GM19351 (cell line): Measurements from ENCODE around the gene SLC35A4.
"Not testable (repeated sequence)": the region's sequence is repeated elsewhere in the genome, so short reads cannot be mapped to it uniquely, and the experiment has no call there.

Source experiments
- ATAC-seq: cut with Tn5 transposase; IDR thresholded peaks from one replicate; pipeline ENCODE4 v1.9.1; 2021; ENCODE audit warnings: mild to moderate bottlenecking, moderate library complexity; ENCODE audit not compliant: unreplicated experiment

The SLC35A4 gene

GRCh38 chr5:140557965-140558364 lies 6.7 kb upstream of the SLC35A4 start:
- no peak for ATAC-seq

GRCh38 chr5:140558542-140558941 lies 6.1 kb upstream of the SLC35A4 start:
- ATAC-seq: no peak

- ATAC-seq: no peak
These were observed 4.4 kb upstream of the SLC35A4 start for GRCh38 chr5:140560227-140560626.

GRCh38 chr5:140561753-140562523 lies 2.7 kb upstream of the SLC35A4 start:
- no peak for ATAC-seq

- no peak for ATAC-seq
These were observed 1.0 kb upstream of the SLC35A4 start for GRCh38 chr5:140563596-140563995.

GRCh38 chr5:140565024-140565779 lies 574 bp downstream of the SLC35A4 start:
- ATAC-seq: no peak

GRCh38 chr5:140565780-140566095 lies 1.1 kb downstream of the SLC35A4 start:
- ATAC-seq: no peak

- no peak for ATAC-seq
These were observed 2.0 kb downstream of the SLC35A4 start for GRCh38 chr5:140566665-140567064.

- no peak for ATAC-seq
These were observed 2.6 kb downstream of the SLC35A4 start for GRCh38 chr5:140567136-140567818.

- no peak for ATAC-seq
These were observed 3.2 kb downstream of the SLC35A4 start for GRCh38 chr5:140567871-140568270.

GRCh38 chr5:140568443-140569063 lies 3.9 kb downstream of the SLC35A4 start:
- no peak for ATAC-seq

- ATAC-seq: peak; percentile 25
These were observed 4.6 kb downstream of the SLC35A4 start for GRCh38 chr5:140569197-140569596.

GRCh38 chr5:140570058-140570457 lies 5.4 kb downstream of the SLC35A4 start:
- no peak for ATAC-seq

GRCh38 chr5:140570488-140570887 lies 5.9 kb downstream of the SLC35A4 start:
- ATAC-seq: no peak

GRCh38 chr5:140571105-140571504 lies 6.5 kb downstream of the SLC35A4 start:
- ATAC-seq: no peak

GRCh38 chr5:140573683-140574082 lies 9.1 kb downstream of the SLC35A4 start:
- ATAC-seq: no peak

GRCh38 chr5:140574165-140574564 lies 9.5 kb downstream of the SLC35A4 start:
- no peak for ATAC-seq

- no peak for ATAC-seq
These were observed 10.7 kb downstream of the SLC35A4 start for GRCh38 chr5:140575309-140575708.

- no peak for ATAC-seq
These were observed 12.2 kb downstream of the SLC35A4 start for GRCh38 chr5:140576776-140577201.

- not testable (repeated sequence) for ATAC-seq
These were observed 14.6 kb downstream of the SLC35A4 start for GRCh38 chr5:140579188-140579747.

GRCh38 chr5:140587495-140587894 lies 22.9 kb downstream of the SLC35A4 start:
- ATAC-seq: no peak
